ENCODE results near the gene MAPRE3. TPM values are rescaled to one million over a fixed set of nuclear protein-coding genes. Genes with fewer than 3 reads are reported as not detected.
A peak's percentile ranks its signal among the peaks of the same experiment; 100 is the strongest.

MAPRE3 gene
- total RNA-seq, 8 experiments from 2014 or later = 8.7 to 44.8 (median 26.8) TPM

- peaks cover 7 to 15% of the 10 kb centered on the region in 2 donors for H3K4me1 ChIP-seq (replicated peaks in 1 of 2)
- WGBS, 10 experiments = 51 to 100% (median 90%) methylated on average over 3 to 4 of the region's 4 CpGs; no CpG with 5 or more reads in 1 of the 10 experiments
- no peak overlapping the region for H3K27ac ChIP-seq
- in situ Hi-C loops (cut with MboI; ENCODE audit: low pct_unique_long_range_greater_than_20kb in 2 of 9, low sequenced_read_pairs in 9 of 9, unreplicated experiment in 9 of 9) = loop anchor here in 4 of 9 experiments (25.0 kb wide), 3 partner anchors 133 to 333 kb away; partner anchors contain the start of genes DNAJC5G (in 3 of the 4), TRIM54 (in 3 of the 4), EMILIN1 (in 1 of the 4) and KHK (in 1 of the 4)
- no peak for ATAC-seq (replicated peaks in 6 of 8)
- H3K4me3 ChIP-seq = no peak overlapping the region
Measured at GRCh38 chr2:26954135-26954534, 16.3 kb upstream of the MAPRE3 start.

GRCh38 chr2:26957041-26957440 lies 13.4 kb upstream of the MAPRE3 start:
- Histone ChIP-seq H3K4me3 (no peak overlapping the region), H3K4me1 (replicated peaks in 1 of 2) (peaks cover 7 to 15% of the 10 kb centered on the region in 2 donors), H3K27ac (no peak overlapping the region)
- in situ Hi-C loops (cut with MboI; ENCODE audit: low pct_unique_long_range_greater_than_20kb in 2 of 9, low sequenced_read_pairs in 9 of 9, unreplicated experiment in 9 of 9) = loop anchor here in 4 of 9 experiments (25.0 kb wide), 3 partner anchors 130 to 330 kb away; partner anchors contain the start of genes DNAJC5G (in 3 of the 4), TRIM54 (in 3 of the 4), EMILIN1 (in 1 of the 4) and KHK (in 1 of the 4)
- ATAC-seq (replicated peaks in 6 of 8) = no peak
- WGBS, 10 experiments = 10 to 100% (median 68%) methylated on average over 1 to 3 of the region's 3 CpGs

GRCh38 chr2:26957534-26957933 lies 12.9 kb upstream of the MAPRE3 start:
- WGBS, 10 experiments = 0 to 81% (median 40%) methylated on average over 1 to 3 of the region's 3 CpGs; no CpG with 5 or more reads in 4 of the 10 experiments
- peak in 5 of 8 experiments; percentile 40 to 72 (median 61) for ATAC-seq (replicated peaks in 6 of 8)
- Histone ChIP-seq H3K4me3 (no peak overlapping the region), H3K4me1 (replicated peaks in 1 of 2) (peaks cover 7 to 15% of the 10 kb centered on the region in 2 donors), H3K27ac (no peak overlapping the region)
- in situ Hi-C loops (cut with MboI; ENCODE audit: low pct_unique_long_range_greater_than_20kb in 2 of 9, low sequenced_read_pairs in 9 of 9, unreplicated experiment in 9 of 9) = loop anchor here in 4 of 9 experiments (25.0 kb wide), 3 partner anchors 130 to 330 kb away; partner anchors contain the start of genes DNAJC5G (in 3 of the 4), TRIM54 (in 3 of the 4), EMILIN1 (in 1 of the 4) and KHK (in 1 of the 4)

- Histone ChIP-seq H3K27ac (no peak overlapping the region), H3K4me1 (replicated peaks in 1 of 2) (peaks cover 7 to 15% of the 10 kb centered on the region in 2 donors), H3K4me3 (no peak overlapping the region)
- WGBS, 10 experiments = 50 to 100% (median 86%) methylated on average over 1 to 2 of the region's 2 CpGs; no CpG with 5 or more reads in 5 of the 10 experiments
- ATAC-seq (replicated peaks in 6 of 8) = no peak
- in situ Hi-C loops (cut with MboI; ENCODE audit: low pct_unique_long_range_greater_than_20kb in 2 of 9, low sequenced_read_pairs in 9 of 9, unreplicated experiment in 9 of 9) = loop anchor here in 4 of 9 experiments (25.0 kb wide), 3 partner anchors 128 to 328 kb away; partner anchors contain the start of genes DNAJC5G (in 3 of the 4), TRIM54 (in 3 of the 4), EMILIN1 (in 1 of the 4) and KHK (in 1 of the 4)
Measured at GRCh38 chr2:26959331-26959730, 11.1 kb upstream of the MAPRE3 start.

GRCh38 chr2:26964446-26965130 lies 5.8 kb upstream of the MAPRE3 start:
- in situ Hi-C loops (cut with MboI; ENCODE audit: low pct_unique_long_range_greater_than_20kb in 2 of 9, low sequenced_read_pairs in 9 of 9, unreplicated experiment in 9 of 9) = loop anchor here in 6 of 9 experiments (5.0 to 25.0 kb wide), 6 partner anchors 48 to 323 kb away; partner anchors contain the start of genes TRIM54 (in 4 of the 6), DNAJC5G (in 3 of the 6), EMILIN1 (in 1 of the 6) and KHK (in 1 of the 6)
- Histone ChIP-seq H3K4me1 (replicated peaks in 1 of 2) (no peaks in the 10 kb centered on the region), H3K27ac (no peak overlapping the region), H3K4me3 (no peak overlapping the region)
- WGBS, 10 experiments = 25 to 77% (median 59%) methylated on average over 1 to 3 of the region's 3 CpGs; no CpG with 5 or more reads in 3 of the 10 experiments
- ATAC-seq (replicated peaks in 6 of 8) = no peak

- Histone ChIP-seq H3K27ac (no peak overlapping the region), H3K4me1 (replicated peaks in 1 of 2) (peaks cover 13 to 14% of the 10 kb centered on the region in 2 donors), H3K4me3 (no peak overlapping the region)
- no peak for ATAC-seq (replicated peaks in 6 of 8)
- in situ Hi-C loops (cut with MboI; ENCODE audit: low pct_unique_long_range_greater_than_20kb in 2 of 9, low sequenced_read_pairs in 9 of 9, unreplicated experiment in 9 of 9) = loop anchor here in 5 of 9 experiments (10.0 to 25.0 kb wide), 5 partner anchors 47 to 319 kb away; partner anchors contain the start of genes TRIM54 (in 4 of the 5), DNAJC5G (in 3 of the 5), EMILIN1 (in 1 of the 5) and KHK (in 1 of the 5)
- WGBS, 10 experiments = 36 to 89% (median 63%) methylated on average over 1 to 3 of the region's 3 CpGs
Measured at GRCh38 chr2:26968001-26968400, 2.4 kb upstream of the MAPRE3 start.

- in situ Hi-C loops (cut with MboI; ENCODE audit: low pct_unique_long_range_greater_than_20kb in 2 of 9, low sequenced_read_pairs in 9 of 9, unreplicated experiment in 9 of 9) = loop anchor here in 5 of 9 experiments (10.0 to 25.0 kb wide), 5 partner anchors 46 to 318 kb away; partner anchors contain the start of genes TRIM54 (in 4 of the 5), DNAJC5G (in 3 of the 5), EMILIN1 (in 1 of the 5) and KHK (in 1 of the 5)
Measured at GRCh38 chr2:26969077-26969844, 1.2 kb upstream of the MAPRE3 start.

GRCh38 chr2:26970928-26971627 lies 641 bp downstream of the MAPRE3 start:
- peak; percentile 12 to 68 (median 56) for ATAC-seq (replicated peaks in 6 of 8)
- in situ Hi-C loops (cut with MboI; ENCODE audit: low pct_unique_long_range_greater_than_20kb in 2 of 9, low sequenced_read_pairs in 9 of 9, unreplicated experiment in 9 of 9) = loop anchor here in 4 of 9 experiments (25.0 kb wide), 3 partner anchors 116 to 316 kb away; partner anchors contain the start of genes DNAJC5G (in 3 of the 4), TRIM54 (in 3 of the 4), EMILIN1 (in 1 of the 4) and KHK (in 1 of the 4)
- H3K4me1 ChIP-seq (replicated peaks in 1 of 2) = peaks cover 17 to 19% of the 10 kb centered on the region in 2 donors
- peak overlapping the region; percentile 89 for H3K27ac ChIP-seq
- 0 to 71% (median 22%) methylated on average over 1 to 15 of the region's 34 CpGs; no CpG with 5 or more reads in 4 of the 10 experiments for WGBS, 10 experiments
- peak overlapping the region; percentile 61 to 88 (median 77) for H3K4me3 ChIP-seq

More at GRCh38 chr2:26969077-26969844, 1.2 kb upstream of the MAPRE3 start:
- H3K27ac ChIP-seq = no peak overlapping the region
- 40 to 95% (median 68%) methylated on average over 1 to 10 of the region's 10 CpGs for whole genome bisulfite sequencing, 10 experiments
- peaks cover 13 to 14% of the 10 kb centered on the region in 2 donors for H3K4me1 ChIP-seq (replicated peaks in 1 of 2)
- no peak for ATAC-seq (replicated peaks in 6 of 8)
- H3K4me3 ChIP-seq = peak overlapping the region in 3 of 5 donors; percentile 61 to 77 (median 70)

- WGBS, 10 experiments = 25 to 95% (median 68%) methylated on average over 4 to 9 of the region's 9 CpGs; no CpG with 5 or more reads in 3 of the 10 experiments
- in situ Hi-C loops (cut with MboI; ENCODE audit: low pct_unique_long_range_greater_than_20kb in 2 of 9, low sequenced_read_pairs in 9 of 9, unreplicated experiment in 9 of 9) = loop anchor here in 4 of 9 experiments (25.0 kb wide), 3 partner anchors 115 to 315 kb away; partner anchors contain the start of genes DNAJC5G (in 3 of the 4), TRIM54 (in 3 of the 4), EMILIN1 (in 1 of the 4) and KHK (in 1 of the 4)
- H3K4me3 ChIP-seq = peak overlapping the region; percentile 61 to 88 (median 77)
- H3K27ac ChIP-seq = no peak overlapping the region
- no peak for ATAC-seq (replicated peaks in 6 of 8)
- H3K4me1 ChIP-seq (replicated peaks in 1 of 2) = peaks cover 17 to 19% of the 10 kb centered on the region in 2 donors
Measured at GRCh38 chr2:26971911-26972786, 1.7 kb downstream of the MAPRE3 start.

- no peak for ATAC-seq (replicated peaks in 6 of 8)
- WGBS, 10 experiments = 70 to 100% (median 86%) methylated on average over 1 to 5 of the region's 5 CpGs; no CpG with 5 or more reads in 1 of the 10 experiments
- H3K4me1 ChIP-seq (replicated peaks in 1 of 2) = peaks cover 17 to 19% of the 10 kb centered on the region in 2 donors
Measured at GRCh38 chr2:26974352-26974751, 3.9 kb downstream of the MAPRE3 start.

More at GRCh38 chr2:26974352-26974751, 3.9 kb downstream of the MAPRE3 start:
- H3K4me3 ChIP-seq = no peak overlapping the region
- no peak overlapping the region for H3K27ac ChIP-seq
- in situ Hi-C loops (cut with MboI; ENCODE audit: low pct_unique_long_range_greater_than_20kb in 2 of 9, low sequenced_read_pairs in 9 of 9, unreplicated experiment in 9 of 9) = loop anchor here in 4 of 9 experiments (25.0 kb wide), 3 partner anchors 113 to 313 kb away; partner anchors contain the start of genes DNAJC5G (in 3 of the 4), TRIM54 (in 3 of the 4), EMILIN1 (in 1 of the 4) and KHK (in 1 of the 4)

Measured in motor neuron (in vitro differentiated cells).